ENCODE results near the gene GNAO1.
"Not testable (repeated sequence)": the region's sequence is repeated elsewhere in the genome, so short reads cannot be mapped to it uniquely, and the experiment has no call there.

GNAO1 gene

GRCh38 chr16:56370185-56370874 is 179.0 kb downstream of the GNAO1 start:
- DNase-seq, result no peak

GRCh38 chr16:56370875-56371659 is 179.8 kb downstream of the GNAO1 start:
- DNase-seq, result no peak

GRCh38 chr16:56371660-56371937 is 180.3 kb downstream of the GNAO1 start:
- no peak for DNase-seq

GRCh38 chr16:56372013-56372634 is 180.8 kb downstream of the GNAO1 start:
- DNase-seq, result no peak

- no peak for DNase-seq
Observed at GRCh38 chr16:56373003-56373402, 181.7 kb downstream of the GNAO1 start.

GRCh38 chr16:56375792-56376191 is 184.5 kb downstream of the GNAO1 start:
- DNase-seq, result not testable (repeated sequence)

- DNase-seq, result not testable (repeated sequence)
Observed at GRCh38 chr16:56379044-56379443, 187.8 kb downstream of the GNAO1 start.

- not testable (repeated sequence) for DNase-seq
Observed at GRCh38 chr16:56380778-56381485, 189.6 kb downstream of the GNAO1 start.

- no peak for DNase-seq
Observed at GRCh38 chr16:56382459-56382858, 191.2 kb downstream of the GNAO1 start.

GRCh38 chr16:56382901-56383355 is 191.6 kb downstream of the GNAO1 start:
- DNase-seq, result no peak

- DNase-seq, result no peak
Observed at GRCh38 chr16:56384074-56384721, 192.9 kb downstream of the GNAO1 start.

GRCh38 chr16:56387396-56387795 is 196.1 kb downstream of the GNAO1 start:
- DNase-seq, result no peak

- no peak for DNase-seq
Observed at GRCh38 chr16:56388209-56388608, 196.9 kb downstream of the GNAO1 start.

- DNase-seq, result no peak
Observed at GRCh38 chr16:56389554-56389953, 198.3 kb downstream of the GNAO1 start.

- not testable (repeated sequence) for DNase-seq
Observed at GRCh38 chr16:56396724-56397123, 205.4 kb downstream of the GNAO1 start.

- DNase-seq, result no peak
Observed at GRCh38 chr16:56399047-56399446, 207.8 kb downstream of the GNAO1 start.

GRCh38 chr16:56399486-56399885 is 208.2 kb downstream of the GNAO1 start:
- DNase-seq, result no peak

GRCh38 chr16:56400458-56400857 is 209.2 kb downstream of the GNAO1 start:
- DNase-seq, result no peak

- peak; percentile 21 for DNase-seq
Observed at GRCh38 chr16:56401482-56401881, 210.2 kb downstream of the GNAO1 start.

GRCh38 chr16:56405977-56406672 is 214.8 kb downstream of the GNAO1 start:
- DNase-seq, result no peak

Measured in DMS 273 treated with DMSO at 0.1 percent for 48 hours (cell line).